ENCODE results near the gene KATNIP.

GRCh38 chr16:27551036-27551435 lies 1.1 kb downstream of the KATNIP start:
- TF ChIP-seq, protein P1, sequence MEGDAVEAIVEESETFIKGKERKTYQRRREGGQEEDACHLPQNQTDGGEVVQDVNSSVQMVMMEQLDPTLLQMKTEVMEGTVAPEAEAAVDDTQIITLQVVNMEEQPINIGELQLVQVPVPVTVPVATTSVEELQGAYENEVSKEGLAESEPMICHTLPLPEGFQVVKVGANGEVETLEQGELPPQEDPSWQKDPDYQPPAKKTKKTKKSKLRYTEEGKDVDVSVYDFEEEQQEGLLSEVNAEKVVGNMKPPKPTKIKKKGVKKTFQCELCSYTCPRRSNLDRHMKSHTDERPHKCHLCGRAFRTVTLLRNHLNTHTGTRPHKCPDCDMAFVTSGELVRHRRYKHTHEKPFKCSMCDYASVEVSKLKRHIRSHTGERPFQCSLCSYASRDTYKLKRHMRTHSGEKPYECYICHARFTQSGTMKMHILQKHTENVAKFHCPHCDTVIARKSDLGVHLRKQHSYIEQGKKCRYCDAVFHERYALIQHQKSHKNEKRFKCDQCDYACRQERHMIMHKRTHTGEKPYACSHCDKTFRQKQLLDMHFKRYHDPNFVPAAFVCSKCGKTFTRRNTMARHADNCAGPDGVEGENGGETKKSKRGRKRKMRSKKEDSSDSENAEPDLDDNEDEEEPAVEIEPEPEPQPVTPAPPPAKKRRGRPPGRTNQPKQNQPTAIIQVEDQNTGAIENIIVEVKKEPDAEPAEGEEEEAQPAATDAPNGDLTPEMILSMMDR (IDR thresholded peaks at IDR 0.05), result no peak
- TF ChIP-seq POLR2A (IDR thresholded peaks at IDR 0.05), result no peak

Measured in thyroid gland (tissue), 4 donors.